HG02852 (cell line): ENCODE measurements around the gene CT45A10.
"Not testable (repeated sequence)": the region's sequence is repeated elsewhere in the genome, so short reads cannot be mapped to it uniquely, and the experiment has no call there.

Source experiments
- ATAC-seq: cut with Tn5 transposase; IDR thresholded peaks from one replicate; pipeline ENCODE4 v1.9.1; 2021; ENCODE audit warnings: mild to moderate bottlenecking, moderate library complexity; ENCODE audit not compliant: unreplicated experiment

The CT45A10 gene

GRCh38 chrX:135893294-135893817 is at the start of gene CT45A10, which contains the start of gene SAGE1:
Gene CT45A10 (minus strand): TSS chrX:135893444. CDS start chrX:135885344, 8,100 bp downstream.
Gene SAGE1 (plus strand): TSS chrX:135893716. CDS start chrX:135896243, 2,527 bp downstream.
- ATAC-seq = no peak

- peak; percentile 70 for ATAC-seq
Measured at GRCh38 chrX:135931644-135932487, 38.6 kb upstream of the CT45A10 start.

- ATAC-seq = no peak
Measured at GRCh38 chrX:135927897-135928296, 34.7 kb upstream of the CT45A10 start.

- ATAC-seq = no peak
Measured at GRCh38 chrX:135923353-135923752, 30.1 kb upstream of the CT45A10 start.

GRCh38 chrX:135920516-135920915 is 27.3 kb upstream of the CT45A10 start:
- not testable (repeated sequence) for ATAC-seq

- ATAC-seq = no peak
Measured at GRCh38 chrX:135914404-135914803, 21.2 kb upstream of the CT45A10 start.

GRCh38 chrX:135910251-135910650 is 17.0 kb upstream of the CT45A10 start:
- ATAC-seq = no peak

GRCh38 chrX:135892781-135893180 is 463 bp downstream of the CT45A10 start:
- ATAC-seq = no peak

- no peak for ATAC-seq
Measured at GRCh38 chrX:135890087-135890585, 3.1 kb downstream of the CT45A10 start.

- not testable (repeated sequence) for ATAC-seq
Measured at GRCh38 chrX:135888976-135889375, 4.3 kb downstream of the CT45A10 start.

- ATAC-seq = not testable (repeated sequence)
Measured at GRCh38 chrX:135888230-135888629, 5.0 kb downstream of the CT45A10 start.

GRCh38 chrX:135882741-135883140 is 10.5 kb downstream of the CT45A10 start:
- ATAC-seq = not testable (repeated sequence)

GRCh38 chrX:135871712-135872111 is 21.5 kb downstream of the CT45A10 start, which contains the start of gene CT45A9:
Gene CT45A9 (minus strand): TSS chrX:135871812. CDS start chrX:135868061, 3,751 bp downstream.
- ATAC-seq = not testable (repeated sequence)

- ATAC-seq = not testable (repeated sequence)
Measured at GRCh38 chrX:135854438-135854837, 38.8 kb downstream of the CT45A10 start, which contains the start of gene CT45A8. Gene CT45A8 (minus strand): TSS chrX:135854538. CDS start chrX:135850783, 3,755 bp downstream.

GRCh38 chrX:135837180-135837579 is 56.1 kb downstream of the CT45A10 start, which contains the start of gene CT45A7:
Gene CT45A7 (minus strand): TSS chrX:135837280. CDS start chrX:135833533, 3,747 bp downstream.
- not testable (repeated sequence) for ATAC-seq
